GM21360 (cell line): ENCODE measurements around the gene NIPBL.
"Not testable (repeated sequence)": the region's sequence is repeated elsewhere in the genome, so short reads cannot be mapped to it uniquely, and the experiment has no call there.

Experiments used
- ATAC-seq: cut with Tn5 transposase; IDR thresholded peaks from one replicate; pipeline ENCODE4 v1.9.1; 2021; ENCODE audit warnings: mild to moderate bottlenecking, moderate library complexity; ENCODE audit not compliant: unreplicated experiment

The NIPBL gene

DNA sequence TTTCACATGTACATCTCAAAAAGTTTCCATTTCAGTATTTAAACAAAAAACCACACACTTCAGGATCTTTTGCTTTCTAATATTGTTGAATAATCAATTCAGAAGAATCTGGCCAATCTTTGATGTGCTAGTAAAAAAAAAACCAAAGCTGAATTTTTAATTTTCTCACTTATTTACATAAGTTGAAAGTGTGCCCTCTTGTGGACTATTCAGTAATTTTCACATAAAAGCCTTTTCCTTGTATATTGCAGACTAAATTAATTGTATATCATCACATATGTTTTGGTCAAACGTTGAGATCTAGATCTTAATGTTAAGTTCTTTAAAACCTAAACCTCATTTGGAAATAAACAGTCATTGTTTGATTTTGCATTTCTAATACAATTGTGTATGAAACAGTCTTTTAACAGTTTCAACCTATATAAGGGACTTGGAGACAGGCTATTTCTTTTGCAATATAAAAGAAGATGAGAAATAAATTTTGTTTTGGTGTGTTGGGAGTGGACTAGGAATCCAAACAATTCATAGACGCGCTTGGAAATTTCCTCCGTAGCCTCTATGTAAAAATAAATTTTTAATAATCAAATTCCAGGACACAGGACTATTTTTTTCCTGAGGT is 68.1 kb downstream of the NIPBL start:
- ATAC-seq = no peak

GRCh38 chr5:36945687-36946086 is 69.1 kb downstream of the NIPBL start:
- no peak for ATAC-seq

GRCh38 chr5:36946101-36946500 is 69.5 kb downstream of the NIPBL start:
- ATAC-seq = no peak

DNA sequence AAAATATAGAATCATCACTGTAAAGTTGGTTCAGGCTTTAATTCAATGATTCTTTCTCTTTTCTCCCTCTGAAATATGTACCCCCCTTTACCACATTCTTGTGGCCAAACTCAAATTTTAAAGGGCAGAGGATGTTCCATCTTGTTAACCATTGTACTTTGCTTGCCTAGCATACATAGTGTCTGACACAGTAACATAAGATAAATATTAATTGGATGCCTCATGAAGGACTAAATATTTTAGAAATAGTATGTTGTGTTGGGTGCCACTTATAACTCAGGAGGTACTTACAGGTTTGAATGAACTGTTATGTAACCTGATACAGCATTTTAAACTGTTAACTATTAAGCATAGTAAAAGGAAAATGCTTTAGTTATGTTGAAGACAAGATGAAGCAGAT is 71.5 kb downstream of the NIPBL start:
- ATAC-seq = no peak

GRCh38 chr5:36948650-36949049 is 72.1 kb downstream of the NIPBL start:
- ATAC-seq = no peak

GRCh38 chr5:36949593-36949992 is 73.0 kb downstream of the NIPBL start:
- no peak for ATAC-seq

- no peak for ATAC-seq
Observed at GRCh38 chr5:36950586-36951457, 74.3 kb downstream of the NIPBL start.

DNA sequence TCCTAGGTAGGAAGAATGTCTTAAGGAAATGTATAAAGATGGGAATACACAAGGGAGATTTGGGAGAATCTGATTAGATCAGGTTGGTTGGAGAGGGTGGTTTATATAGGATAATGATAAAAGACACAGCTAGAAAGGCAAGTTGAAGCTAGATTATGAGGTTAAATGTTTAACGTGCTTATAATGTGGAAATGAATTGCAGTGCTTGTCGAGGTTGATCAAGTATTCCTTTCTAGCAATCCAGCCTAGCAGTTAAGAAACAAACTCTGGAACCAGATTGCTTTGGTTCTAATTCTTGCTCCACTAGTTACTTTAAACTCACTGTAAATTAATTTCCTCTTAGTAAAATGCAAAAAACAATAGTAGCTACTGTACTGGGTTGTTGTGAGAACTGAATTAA is 76.5 kb downstream of the NIPBL start:
- no peak for ATAC-seq

- no peak for ATAC-seq
Observed at GRCh38 chr5:36957953-36958537, 81.5 kb downstream of the NIPBL start.

- no peak for ATAC-seq
Observed at GRCh38 chr5:36958612-36959011, 82.0 kb downstream of the NIPBL start.

DNA sequence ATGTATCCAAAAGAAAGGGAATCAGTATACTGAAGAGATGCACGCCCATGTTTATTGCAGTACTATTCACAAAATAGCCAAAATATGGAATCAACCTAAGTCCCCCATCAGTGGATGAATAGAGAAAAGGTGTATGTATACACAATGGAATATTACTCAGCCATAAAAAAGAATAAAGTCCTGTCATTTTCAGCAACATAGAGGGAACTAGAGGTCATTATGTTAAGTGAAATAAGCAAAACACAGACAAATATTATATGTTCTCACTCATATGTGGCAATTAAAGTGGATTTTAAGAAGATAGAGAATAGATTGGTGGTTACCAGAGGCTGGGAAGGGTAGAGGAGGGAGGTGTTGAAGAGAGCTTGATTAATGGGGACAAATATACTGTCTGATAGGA is 88.6 kb downstream of the NIPBL start:
- no peak for ATAC-seq

DNA sequence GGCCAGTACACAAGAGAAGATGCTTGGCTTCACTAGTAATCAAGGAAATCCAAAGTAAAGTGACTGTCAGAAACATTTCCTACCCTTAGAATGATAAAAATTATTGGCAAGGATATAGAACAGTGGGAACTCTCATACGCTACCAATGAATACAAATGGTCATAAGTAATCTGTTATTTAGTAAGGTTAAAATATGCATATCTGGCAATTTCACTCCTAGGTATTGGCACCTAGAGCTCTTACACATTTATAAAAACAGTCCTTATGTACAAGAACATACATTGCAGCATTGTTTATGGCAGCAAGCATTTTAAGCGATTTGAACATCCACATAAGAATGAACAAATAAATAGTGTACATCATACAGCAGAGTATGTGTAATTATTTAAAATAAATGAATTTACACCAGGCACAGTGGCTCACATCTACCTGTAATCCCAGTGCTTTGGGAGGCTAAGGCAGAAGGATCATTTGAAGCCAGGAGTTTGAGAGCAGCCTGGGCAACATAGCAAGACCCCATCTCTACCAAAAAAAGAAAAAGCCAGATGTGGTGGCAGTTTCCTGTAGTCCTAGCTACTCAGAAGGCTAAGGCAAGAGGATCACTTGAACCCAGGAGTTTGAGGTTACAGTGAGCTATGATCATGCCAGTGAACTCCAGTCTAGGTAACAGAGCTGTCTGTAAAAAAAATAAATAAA is 93.3 kb downstream of the NIPBL start:
- ATAC-seq = no peak

GRCh38 chr5:36978196-36978595 is 101.6 kb downstream of the NIPBL start:
- ATAC-seq = no peak

DNA sequence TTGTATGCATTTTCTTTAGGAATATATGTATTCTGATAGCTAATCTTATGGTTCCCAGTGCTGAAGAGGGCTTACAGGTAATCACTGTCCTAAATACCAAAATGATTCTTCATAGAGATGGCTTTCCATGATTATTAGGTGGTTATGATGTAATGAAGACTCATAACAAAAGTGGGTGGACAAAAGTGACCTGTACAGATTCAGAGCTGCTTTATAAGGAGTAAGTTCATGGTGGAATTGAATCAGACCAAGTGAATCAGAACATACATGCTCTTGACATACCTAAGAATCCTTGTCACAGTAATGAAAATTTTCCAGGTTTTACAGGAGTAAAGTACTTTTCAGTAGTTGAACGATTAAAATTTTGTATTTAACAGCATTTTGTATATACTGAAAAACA is 105.6 kb downstream of the NIPBL start:
- no peak for ATAC-seq

DNA sequence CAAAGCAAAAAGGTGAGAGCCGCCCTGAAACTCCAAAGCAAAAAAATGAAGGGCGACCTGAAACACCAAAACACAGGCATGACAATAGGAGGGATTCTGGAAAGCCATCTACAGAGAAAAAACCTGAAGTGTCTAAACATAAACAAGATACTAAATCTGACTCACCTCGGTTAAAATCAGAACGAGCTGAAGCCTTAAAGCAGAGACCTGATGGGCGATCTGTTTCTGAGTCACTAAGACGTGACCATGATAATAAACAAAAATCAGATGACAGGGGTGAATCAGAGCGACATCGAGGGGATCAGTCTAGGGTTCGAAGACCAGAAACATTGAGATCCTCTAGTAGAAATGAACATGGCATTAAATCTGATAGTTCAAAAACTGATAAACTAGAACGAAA is 108.8 kb downstream of the NIPBL start:
- no peak for ATAC-seq

- no peak for ATAC-seq
Observed at GRCh38 chr5:36988396-36988795, 111.8 kb downstream of the NIPBL start.

GRCh38 chr5:36998578-36998977 is 122.0 kb downstream of the NIPBL start:
- no peak for ATAC-seq

DNA sequence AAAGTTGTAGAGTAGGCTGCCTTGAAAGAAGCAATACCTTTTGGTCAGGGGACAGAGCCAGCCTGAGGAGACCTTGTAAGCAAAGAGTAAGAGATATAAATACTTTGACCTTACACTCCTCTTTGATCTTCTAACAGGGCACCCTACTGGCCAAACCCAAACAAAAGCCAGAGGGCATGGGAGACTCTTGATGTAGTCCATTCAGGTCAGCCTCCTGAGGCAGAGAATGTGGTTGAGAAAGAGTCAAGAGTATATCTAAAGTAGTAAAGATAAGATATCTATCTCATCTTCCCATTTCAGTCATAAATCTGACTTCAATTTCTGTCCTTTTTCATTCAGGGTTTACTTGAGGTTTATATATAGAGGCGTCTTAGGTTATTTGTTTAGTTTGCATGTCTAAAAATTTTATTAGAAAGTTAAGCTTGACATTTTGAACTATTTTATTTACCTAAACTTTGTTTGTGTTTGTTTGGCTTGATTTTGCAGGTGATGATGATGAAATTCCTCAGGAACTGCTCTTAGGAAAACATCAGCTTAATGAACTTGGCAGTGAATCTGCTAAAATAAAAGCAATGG is 125.7 kb downstream of the NIPBL start:
- ATAC-seq = no peak

- no peak for ATAC-seq
Observed at GRCh38 chr5:37005252-37005651, 128.7 kb downstream of the NIPBL start.

- ATAC-seq = no peak
Observed at GRCh38 chr5:37005946-37006540, 129.5 kb downstream of the NIPBL start.

GRCh38 chr5:37013181-37013580 is 136.6 kb downstream of the NIPBL start:
- ATAC-seq = not testable (repeated sequence)
